Esophagus muscularis mucosa (tissue), 4 donors: Measurements from ENCODE around the gene CYSLTR1. TPM values are rescaled to one million over a fixed set of nuclear protein-coding genes. Genes with fewer than 3 reads are reported as not detected.

Experiments
- DNase-seq: peaks from one replicate; pipeline ENCODE4 v3.0.0-alpha.2; 2017; ENCODE audit errors: extremely low spot score
- H3K27ac ChIP-seq, 4 donors: fragments of 200-600 bp; sonication (generic); replicated peaks in 1 of 4; 1 replicate in 3 of 4; 2 replicates in 1 of 4; pipeline ENCODE4 v1.5.1; 2016 to 2019; ENCODE audit warnings: mild to moderate bottlenecking in 1 of 4
- H3K27me3 ChIP-seq, 4 donors: fragments of 200-600 bp; sonication (generic); one replicate each; pipeline versions ENCODE4 v1.5.1 to v1.6.0; 2016 to 2019
- H3K36me3 ChIP-seq, 4 donors: fragments of 200-600 bp; sonication (generic); one replicate each; pipeline ENCODE4 v1.5.1; 2016 to 2019
- H3K4me1 ChIP-seq, 4 donors: fragments of 200-600 bp; sonication (generic); one replicate each; pipeline ENCODE4 v1.5.1; 2016 to 2019
- H3K4me3 ChIP-seq, 4 donors: fragments of 200-600 bp; sonication (generic); 1 replicate in 2 of 4; 2 replicates in 2 of 4; pipeline ENCODE4 v1.5.1; 2016 to 2019; ENCODE audit warnings: mild to moderate bottlenecking in 4 of 4, moderate library complexity in 1 of 4
- H3K9me3 ChIP-seq, 4 donors: fragments of 200-600 bp; sonication (generic); 1 replicate in 3 of 4; 2 replicates in 1 of 4; pipeline ENCODE4 v1.5.1; 2016 to 2019
- EP300 ChIP-seq: sonication (generic); formaldehyde crosslinking; IDR thresholded peaks from one replicate; pipeline ENCODE4 v1.6.1; 2017; ENCODE audit warnings: antibody characterized with exemption
- POLR2A ChIP-seq: fragments of 450-650 bp; IDR thresholded peaks from one replicate; pipeline ENCODE4 v1.6.1; 2017; ENCODE audit warnings: antibody characterized with exemption, moderate library complexity, mild to moderate bottlenecking, low read depth
- POLR2AphosphoS5 ChIP-seq, 2 donors: sonication (generic); formaldehyde crosslinking; IDR thresholded peaks; one replicate each; pipeline ENCODE4 v1.6.1; 2017; ENCODE audit warnings: antibody characterized with exemption in 2 of 2
- WGBS: methylation state at CpG from one replicate; pipeline ENCODE4 v1.1.5; 2018; 5-methylcytosine and 5-hydroxymethylcytosine counted together
- intact Hi-C: fragments of 100-400 bp; cut with DNase I; formaldehyde crosslinking; loops from one replicate; pipeline ENCODE4 v1.15.1; 2023
- total RNA-seq, 4 donors: library from RNA; depleted of rRNA; stranded (reverse); fragments of >200 nt; gene quantifications; one replicate each; pipeline versions ENCODE4 v1.1.0 to v1.2.1, GENCODE V29; 2016
- TF ChIP-seq, protein P1 (sequence below), 3 experiments: fragments of 200-600 bp in 2 of 3; fragments of 450-650 bp in 1 of 3; sonication (generic) in 2 of 3; IDR thresholded peaks; one replicate each; pipeline ENCODE4 v1.5.1; 2017 to 2019; ENCODE audit warnings: antibody characterized with exemption in 3 of 3, mild to moderate bottlenecking in 2 of 3, moderate library complexity in 1 of 3

CYSLTR1 gene
- total RNA-seq, 4 donors from 2014 or later = 19.6 to 32.4 (median 25.5) TPM

DNA sequence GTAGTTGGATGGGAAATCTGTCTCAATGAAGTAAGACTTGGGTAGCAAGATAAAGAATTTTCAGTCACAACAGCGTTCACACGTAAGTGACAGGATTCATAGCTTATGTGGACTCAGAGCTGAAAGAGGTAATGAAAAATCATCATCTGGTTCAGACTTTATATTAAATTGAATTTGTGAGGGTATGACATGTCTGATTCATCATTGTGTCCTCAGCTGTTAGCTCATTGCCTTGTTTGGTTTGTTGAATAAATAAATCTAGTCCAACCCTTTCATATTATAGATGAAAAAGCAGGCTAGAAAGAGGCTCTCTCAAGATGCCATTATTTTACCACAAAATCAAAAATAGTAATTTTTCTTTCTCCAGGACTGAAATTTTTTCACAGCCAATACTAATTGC lies 2.7 kb upstream of the CYSLTR1 start:
- Histone ChIP-seq H3K9me3 (no peaks in the 10 kb centered on the region), H3K4me1 (peaks cover 0 to 39% (median 25%) of the 10 kb centered on the region in 4 donors), H3K27ac (peak overlapping the region; percentile 14 to 74 (median 70)), H3K4me3 (no peak overlapping the region), H3K36me3 (no peaks in the 10 kb centered on the region), H3K27me3 (no peaks in the 10 kb centered on the region)
- intact Hi-C loops = no loop called here
- TF ChIP-seq POLR2AphosphoS5 (IDR thresholded peaks at IDR 0.05) (no peak), EP300 (no peak), POLR2A (no peak)
- TF ChIP-seq, protein P1, sequence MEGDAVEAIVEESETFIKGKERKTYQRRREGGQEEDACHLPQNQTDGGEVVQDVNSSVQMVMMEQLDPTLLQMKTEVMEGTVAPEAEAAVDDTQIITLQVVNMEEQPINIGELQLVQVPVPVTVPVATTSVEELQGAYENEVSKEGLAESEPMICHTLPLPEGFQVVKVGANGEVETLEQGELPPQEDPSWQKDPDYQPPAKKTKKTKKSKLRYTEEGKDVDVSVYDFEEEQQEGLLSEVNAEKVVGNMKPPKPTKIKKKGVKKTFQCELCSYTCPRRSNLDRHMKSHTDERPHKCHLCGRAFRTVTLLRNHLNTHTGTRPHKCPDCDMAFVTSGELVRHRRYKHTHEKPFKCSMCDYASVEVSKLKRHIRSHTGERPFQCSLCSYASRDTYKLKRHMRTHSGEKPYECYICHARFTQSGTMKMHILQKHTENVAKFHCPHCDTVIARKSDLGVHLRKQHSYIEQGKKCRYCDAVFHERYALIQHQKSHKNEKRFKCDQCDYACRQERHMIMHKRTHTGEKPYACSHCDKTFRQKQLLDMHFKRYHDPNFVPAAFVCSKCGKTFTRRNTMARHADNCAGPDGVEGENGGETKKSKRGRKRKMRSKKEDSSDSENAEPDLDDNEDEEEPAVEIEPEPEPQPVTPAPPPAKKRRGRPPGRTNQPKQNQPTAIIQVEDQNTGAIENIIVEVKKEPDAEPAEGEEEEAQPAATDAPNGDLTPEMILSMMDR (IDR thresholded peaks at IDR 0.05) = no peak
- no peak for DNase-seq
- WGBS = 69% methylated on average over 2 of the region's 2 CpGs

DNA sequence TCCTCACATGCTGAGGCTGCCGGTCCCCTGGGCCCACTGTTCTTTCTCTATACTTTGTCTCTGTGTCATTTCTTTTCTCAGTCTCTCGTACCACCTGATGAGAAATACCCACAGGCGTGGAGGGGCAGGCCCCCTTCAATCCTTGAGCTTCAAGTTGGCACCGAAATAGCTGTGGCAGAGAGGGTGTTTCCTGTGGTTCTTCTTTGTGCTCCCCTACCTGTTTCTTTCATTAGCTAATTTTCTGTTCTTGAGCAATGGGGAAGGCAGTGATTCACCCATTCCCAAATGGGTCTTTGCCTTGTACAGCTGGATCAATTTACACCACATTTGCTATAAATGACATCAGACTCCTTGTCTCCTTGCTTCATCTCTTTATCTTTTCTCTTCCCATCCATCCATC lies 2.1 kb upstream of the CYSLTR1 start:
- Histone ChIP-seq H3K4me1 (peaks cover 0 to 34% (median 25%) of the 10 kb centered on the region in 4 donors), H3K27ac (peak overlapping the region; percentile 68 to 78 (median 73)), H3K4me3 (no peak overlapping the region), H3K27me3 (no peaks in the 10 kb centered on the region), H3K36me3 (no peaks in the 10 kb centered on the region), H3K9me3 (no peaks in the 10 kb centered on the region)
- DNase-seq = no peak
- TF ChIP-seq EP300 = no peak
- TF ChIP-seq, protein P1 (IDR thresholded peaks at IDR 0.05) = no peak
- no peak for TF ChIP-seq POLR2A
- TF ChIP-seq POLR2AphosphoS5 (IDR thresholded peaks at IDR 0.05) = no peak
- 61% methylated on average over 4 of the region's 4 CpGs for WGBS
- intact Hi-C loops = no loop called here

DNA sequence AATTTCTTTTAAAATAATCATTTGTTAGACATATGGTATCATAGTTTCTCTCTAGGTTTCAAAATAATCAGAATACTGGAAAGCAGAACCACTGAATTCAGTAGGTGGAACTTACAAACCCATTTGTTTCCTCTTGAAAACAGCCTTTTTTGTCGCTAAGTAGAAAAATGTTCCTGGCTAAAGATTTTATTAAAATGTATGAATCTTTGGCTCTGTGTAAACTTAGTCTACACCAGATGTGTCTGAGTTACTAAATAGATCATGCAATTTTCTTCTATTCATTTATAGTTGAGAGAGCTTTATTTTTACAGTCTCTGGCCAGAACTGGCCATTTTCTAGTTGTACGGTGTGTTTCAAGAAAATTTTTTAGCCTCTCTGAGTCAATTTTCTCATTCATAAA lies 1.0 kb downstream of the CYSLTR1 start:
- 34% methylated on average over 2 of the region's 2 CpGs for WGBS
- intact Hi-C loops = no loop called here
- Histone ChIP-seq H3K36me3 (no peaks in the 10 kb centered on the region), H3K4me1 (peaks cover 0 to 63% (median 31%) of the 10 kb centered on the region in 4 donors), H3K9me3 (no peaks in the 10 kb centered on the region), H3K27me3 (no peaks in the 10 kb centered on the region), H3K4me3 (peak overlapping the region; percentile 43 to 58 (median 52)), H3K27ac (peak overlapping the region; percentile 68 to 78 (median 73))
- no peak for TF ChIP-seq POLR2AphosphoS5 (IDR thresholded peaks at IDR 0.05)
- no peak for TF ChIP-seq EP300
- TF ChIP-seq, protein P1 (IDR thresholded peaks at IDR 0.05) = no peak
- TF ChIP-seq POLR2A = no peak
- no peak for DNase-seq

DNA sequence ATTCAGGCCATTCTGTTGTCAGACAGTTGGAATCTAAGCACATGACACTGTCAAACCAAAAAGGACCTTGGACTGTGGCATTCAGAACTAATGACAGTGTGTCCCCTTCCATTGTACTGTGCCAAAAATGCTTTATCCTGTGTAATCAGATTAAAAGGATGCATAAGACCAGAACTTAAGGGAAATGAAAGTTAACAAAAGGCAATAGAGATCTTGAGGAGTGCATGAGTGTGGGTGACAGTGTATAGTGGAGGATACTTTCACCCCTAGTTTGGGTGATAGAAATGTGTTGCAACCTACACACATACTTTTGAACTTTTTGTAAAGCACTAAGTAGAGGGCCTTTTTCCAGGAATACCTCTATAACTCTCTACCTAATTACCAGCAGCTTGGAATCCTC lies 4.5 kb downstream of the CYSLTR1 start:
- H3K27ac ChIP-seq = peak overlapping the region in 3 of 4 donors; percentile 68 to 78 (median 72)
- intact Hi-C loops = no loop called here
- H3K9me3 ChIP-seq = no peaks in the 10 kb centered on the region

More for the DNA sequence above, 4.5 kb downstream of the CYSLTR1 start:
- Histone ChIP-seq H3K4me1 (peaks cover 0 to 36% (median 18%) of the 10 kb centered on the region in 4 donors), H3K27me3 (no peaks in the 10 kb centered on the region), H3K36me3 (no peaks in the 10 kb centered on the region), H3K4me3 (no peak overlapping the region)
- no peak for TF ChIP-seq EP300
- no peak for TF ChIP-seq POLR2A
- TF ChIP-seq POLR2AphosphoS5 (IDR thresholded peaks at IDR 0.05) = no peak
- TF ChIP-seq, protein P1 (IDR thresholded peaks at IDR 0.05) = no peak
- no peak for DNase-seq
